Type B pancreatic cell (in vitro differentiated cells): ENCODE measurements around the gene NUP50. TPM values are rescaled to one million over a fixed set of nuclear protein-coding genes. Genes with fewer than 3 reads are reported as not detected.

Experiments
- DNase-seq: peaks from one replicate; pipeline ENCODE4 v3.0.0; 2021; ENCODE audit warnings: mixed read lengths; ENCODE audit not compliant: unreplicated experiment; ENCODE audit errors: extremely low spot score
- H3K27ac Mint-ChIP-seq: 2 replicates; pipeline ENCODE4 v1.8.0; 2021; ENCODE audit warnings: mild to moderate bottlenecking, mixed read lengths
- H3K27me3 Mint-ChIP-seq: 2 replicates; pipeline ENCODE4 v1.8.0; 2021; ENCODE audit warnings: mixed read lengths
- H3K36me3 Mint-ChIP-seq: 2 replicates; pipeline ENCODE4 v1.8.0; 2021; ENCODE audit warnings: mixed read lengths
- H3K4me1 Mint-ChIP-seq: one replicate; pipeline ENCODE4 v1.8.0; 2021; ENCODE audit warnings: mixed read lengths; ENCODE audit not compliant: unreplicated experiment
- H3K4me3 Mint-ChIP-seq: 2 replicates; pipeline ENCODE4 v1.8.0; 2021; ENCODE audit warnings: mild to moderate bottlenecking, mixed read lengths
- H3K9me3 Mint-ChIP-seq: 2 replicates; pipeline ENCODE4 v1.8.0; 2021; ENCODE audit warnings: mixed read lengths
- CTCF ChIP-seq: fragments of 200-600 bp; sonication (generic); conservative IDR thresholded peaks from 2 replicates; pipeline ENCODE4 v1.5.0; 2021; ENCODE audit warnings: antibody characterized with exemption, mild to moderate bottlenecking
- total RNA-seq: library from RNA; stranded (reverse); gene quantifications from 2 replicates; pipeline ENCODE4 v1.2.1, GENCODE V29; 2021; ENCODE audit warnings: low replicate concordance

Gene NUP50
- total RNA-seq, 1 donor from 2014 or later: 83.6 TPM

GRCh38 chr22:45136594-45136993 is 27.1 kb upstream of the NUP50 start:
- no peak for TF ChIP-seq CTCF

GRCh38 chr22:45139693-45140092 is 24.0 kb upstream of the NUP50 start:
- Mint-ChIP-seq H3K4me3 (no peak overlapping the region), H3K9me3 (peaks cover 4% of the 10 kb centered on the region), H3K36me3 (peaks cover 9% of the 10 kb centered on the region), H3K27ac (no peak overlapping the region), H3K27me3 (no peaks in the 10 kb centered on the region), H3K4me1 (no peaks in the 10 kb centered on the region)
- DNase-seq: no peak
- TF ChIP-seq CTCF: no peak

More at GRCh38 chr22:45136594-45136993, 27.1 kb upstream of the NUP50 start:
- H3K27me3 Mint-ChIP-seq: no peaks in the 10 kb centered on the region
- H3K4me3 Mint-ChIP-seq: no peak overlapping the region
- DNase-seq: no peak
- no peak overlapping the region for H3K27ac Mint-ChIP-seq
- peaks cover 25% of the 10 kb centered on the region for H3K36me3 Mint-ChIP-seq
- peaks cover 4% of the 10 kb centered on the region for H3K4me1 Mint-ChIP-seq
- no peaks in the 10 kb centered on the region for H3K9me3 Mint-ChIP-seq

GRCh38 chr22:45142376-45142775 is 21.3 kb upstream of the NUP50 start:
- H3K4me1 Mint-ChIP-seq: no peaks in the 10 kb centered on the region
- peaks cover 6% of the 10 kb centered on the region for H3K36me3 Mint-ChIP-seq
- no peak for TF ChIP-seq CTCF
- H3K4me3 Mint-ChIP-seq: no peak overlapping the region
- no peak for DNase-seq
- H3K27ac Mint-ChIP-seq: no peak overlapping the region
- H3K27me3 Mint-ChIP-seq: no peaks in the 10 kb centered on the region
- H3K9me3 Mint-ChIP-seq: peaks cover 4% of the 10 kb centered on the region

GRCh38 chr22:45144916-45145315 is 18.8 kb upstream of the NUP50 start:
- DNase-seq: no peak
- Mint-ChIP-seq H3K27me3 (no peaks in the 10 kb centered on the region), H3K4me3 (no peak overlapping the region), H3K9me3 (peaks cover 4% of the 10 kb centered on the region), H3K36me3 (peaks cover 7% of the 10 kb centered on the region), H3K4me1 (no peaks in the 10 kb centered on the region), H3K27ac (no peak overlapping the region)
- TF ChIP-seq CTCF: no peak

GRCh38 chr22:45149671-45150070 is 14.1 kb upstream of the NUP50 start:
- Mint-ChIP-seq H3K36me3 (peaks cover 20% of the 10 kb centered on the region), H3K27ac (no peak overlapping the region), H3K9me3 (no peaks in the 10 kb centered on the region), H3K4me1 (no peaks in the 10 kb centered on the region), H3K27me3 (no peaks in the 10 kb centered on the region), H3K4me3 (no peak overlapping the region)
- no peak for DNase-seq
- no peak for TF ChIP-seq CTCF

GRCh38 chr22:45150139-45150538 is 13.6 kb upstream of the NUP50 start:
- no peak for DNase-seq
- Mint-ChIP-seq H3K36me3 (peaks cover 22% of the 10 kb centered on the region), H3K27me3 (no peaks in the 10 kb centered on the region), H3K27ac (no peak overlapping the region), H3K4me3 (no peak overlapping the region), H3K9me3 (no peaks in the 10 kb centered on the region), H3K4me1 (peaks cover 2% of the 10 kb centered on the region)
- no peak for TF ChIP-seq CTCF
